Left lung (tissue), 10 donors: ENCODE measurements around the gene PLEKHA5. TPM values are rescaled to one million over a fixed set of nuclear protein-coding genes. Genes with fewer than 3 reads are reported as not detected.

Experiments used
- ATAC-seq: fragments of 200-7000 bp; cut with Tn5 transposase; one replicate; pipeline ENCODE4 v1.9.1; 2020; ENCODE audit warnings: moderate library complexity
- DNase-seq, 4 donors: peaks; one replicate each; pipeline ENCODE4 v3.0.0-alpha.2; 2013 to 2020
- H3K27ac ChIP-seq, 2 donors: fragments of 200-600 bp; sonication (generic) in 1 of 2; one replicate each; pipeline versions ENCODE4 v1.5.0 to v1.8.0; 2020 to 2021
- H3K27me3 ChIP-seq, 2 donors: fragments of 200-600 bp; sonication (generic) in 1 of 2; one replicate each; pipeline versions ENCODE4 v1.5.0 to v1.8.0; 2020 to 2021
- H3K36me3 ChIP-seq, 2 donors: fragments of 200-600 bp; sonication (generic) in 1 of 2; one replicate each; pipeline versions ENCODE4 v1.5.0 to v1.8.0; 2020 to 2021
- H3K4me1 ChIP-seq, 2 donors: fragments of 200-600 bp; one replicate each; pipeline ENCODE4 v1.8.0; 2021
- H3K4me3 ChIP-seq, 2 donors: fragments of 200-600 bp; sonication (generic) in 1 of 2; one replicate each; pipeline versions ENCODE4 v1.5.0 to v1.8.0; 2020 to 2021; ENCODE audit warnings: mild to moderate bottlenecking in 1 of 2
- H3K9me3 ChIP-seq, 2 donors: fragments of 200-600 bp; sonication (generic) in 1 of 2; one replicate each; pipeline versions ENCODE4 v1.5.0 to v1.8.0; 2020 to 2021
- CTCF ChIP-seq, 2 donors: fragments of 200-600 bp; sonication (generic) in 1 of 2; IDR thresholded peaks; one replicate each; pipeline versions ENCODE4 v1.5.0 to v1.8.0; 2021; ENCODE audit warnings: antibody characterized with exemption in 2 of 2
- intact Hi-C, 2 donors: fragments of 100-400 bp; cut with DNase I; formaldehyde crosslinking; loops; one replicate each; pipeline versions ENCODE4 v1.11.2 to v1.14.2; 2022
- polyA plus RNA-seq, 6 donors: library from polyadenylated mRNA; unstranded; fragments of 120-200 nt; gene quantifications; one replicate each; pipeline ENCODE4 v1.2.1, GENCODE V29; 2013; ENCODE audit not compliant: insufficient read length in 6 of 6
- total RNA-seq, 2 donors: library from RNA; stranded (reverse); fragmentation: NEBNext Ultra II Directional; extraction: Animal tissue kit (Norgen Biotek cat#: 25700); gene quantifications; one replicate each; pipeline ENCODE4 v1.2.1, GENCODE V29; 2021
- donor health status: DM: no; HTN: yes; CAD: no.
- donor health status: DM: no; HTN: no; CAD: no.

PLEKHA5 gene
- total and polyA plus RNA-seq, 8 donors: 20.4 to 43.6 (median 38.0) TPM

- no peak overlapping the region for H3K27ac ChIP-seq
- H3K4me1 ChIP-seq: no peaks in the 10 kb centered on the region
- no peaks in the 10 kb centered on the region for H3K36me3 ChIP-seq
- ATAC-seq (no peak), DNase-seq (no peak)
- H3K9me3 ChIP-seq: no peaks in the 10 kb centered on the region
- intact Hi-C loops: no loop called here
- H3K27me3 ChIP-seq: no peaks in the 10 kb centered on the region
- no peak for TF ChIP-seq CTCF (IDR thresholded peaks at IDR 0.05)
- no peak overlapping the region for H3K4me3 ChIP-seq
Observed at GRCh38 chr12:19409376-19409775, 279.8 kb downstream of the PLEKHA5 start.

- TF ChIP-seq CTCF (IDR thresholded peaks at IDR 0.05): no peak
- no peaks in the 10 kb centered on the region for H3K4me1 ChIP-seq
- H3K27me3 ChIP-seq: no peaks in the 10 kb centered on the region
- H3K9me3 ChIP-seq: no peaks in the 10 kb centered on the region
- H3K36me3 ChIP-seq: no peaks in the 10 kb centered on the region
- peak; percentile 76 for ATAC-seq
- H3K4me3 ChIP-seq: no peak overlapping the region
- intact Hi-C loops: no loop called here
- DNase-seq: no peak
- H3K27ac ChIP-seq: no peak overlapping the region
Observed at GRCh38 chr12:19410211-19410610, 280.7 kb downstream of the PLEKHA5 start.

GRCh38 chr12:19410629-19411185, 281.2 kb downstream of the PLEKHA5 start:
- TF ChIP-seq CTCF (IDR thresholded peaks at IDR 0.05): no peak
- ATAC-seq (peak; percentile 76), DNase-seq (no peak)
- intact Hi-C loops: no loop called here
- H3K9me3 ChIP-seq: no peaks in the 10 kb centered on the region
- no peak overlapping the region for H3K4me3 ChIP-seq
- no peak overlapping the region for H3K27ac ChIP-seq
- H3K36me3 ChIP-seq: no peaks in the 10 kb centered on the region
- H3K27me3 ChIP-seq: no peaks in the 10 kb centered on the region
- H3K4me1 ChIP-seq: no peaks in the 10 kb centered on the region

GRCh38 chr12:19411234-19412204, 282.0 kb downstream of the PLEKHA5 start:
- intact Hi-C loops: no loop called here
- no peaks in the 10 kb centered on the region for H3K4me1 ChIP-seq
- no peak for ATAC-seq

More at GRCh38 chr12:19411234-19412204, 282.0 kb downstream of the PLEKHA5 start:
- no peak for DNase-seq
- no peak overlapping the region for H3K4me3 ChIP-seq
- no peak for TF ChIP-seq CTCF (IDR thresholded peaks at IDR 0.05)
- H3K9me3 ChIP-seq: no peaks in the 10 kb centered on the region
- no peaks in the 10 kb centered on the region for H3K27me3 ChIP-seq
- H3K36me3 ChIP-seq: no peaks in the 10 kb centered on the region
- H3K27ac ChIP-seq: no peak overlapping the region
